ENCODE measurements around the gene OR52I1. TPM values are rescaled to one million over a fixed set of nuclear protein-coding genes. Genes with fewer than 3 reads are reported as not detected.

Gene OR52I1
- total and polyA plus RNA-seq, 9 donors, result 0.06 to 0.16 (median 0.07) TPM; not detected in 6

DNA sequence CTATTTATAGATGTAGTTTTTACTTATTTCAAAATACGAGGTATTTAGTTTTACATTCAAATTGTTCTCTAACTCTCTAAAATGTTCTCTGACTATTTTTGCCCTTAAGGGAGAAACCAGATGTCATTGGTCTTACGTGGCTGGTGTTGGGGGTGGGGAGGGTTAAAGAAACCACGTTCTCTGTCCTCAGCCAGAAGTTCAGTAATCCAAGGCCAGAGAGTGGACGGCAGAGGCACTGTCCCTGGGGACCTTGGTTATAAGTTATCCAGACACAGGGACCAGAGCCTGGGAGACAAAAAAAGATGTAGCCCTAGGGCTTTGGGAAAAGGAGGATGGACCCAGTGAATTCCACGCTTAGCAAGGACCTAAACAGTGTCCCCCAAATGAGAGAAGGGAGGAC lies 49.2 kb downstream of the OR52I1 start:
- no peaks in the 10 kb centered on the region for H3K36me3 ChIP-seq (ENCODE audit: control insufficient read depth, insufficient read depth, low read length)
- 4% methylated on average over 2 of the region's 5 CpGs for WGBS (ENCODE audit: insufficient coverage)
- H3K4me1 ChIP-seq (ENCODE audit: control insufficient read depth, insufficient read depth, low read length), result peaks cover 7% of the 10 kb centered on the region
- H3K27me3 ChIP-seq (ENCODE audit: control insufficient read depth, insufficient read depth, low read length), result no peaks in the 10 kb centered on the region
- H3K9me3 ChIP-seq (replicated peaks; ENCODE audit: control insufficient read depth, low read depth, low read length), result no peaks in the 10 kb centered on the region
- H3K27ac ChIP-seq (ENCODE audit: low read length), result peak overlapping the region; percentile 59
- H3K4me3 ChIP-seq (ENCODE audit: low read length), result no peak overlapping the region
- DNase-seq, result peak; percentile 61

DNA sequence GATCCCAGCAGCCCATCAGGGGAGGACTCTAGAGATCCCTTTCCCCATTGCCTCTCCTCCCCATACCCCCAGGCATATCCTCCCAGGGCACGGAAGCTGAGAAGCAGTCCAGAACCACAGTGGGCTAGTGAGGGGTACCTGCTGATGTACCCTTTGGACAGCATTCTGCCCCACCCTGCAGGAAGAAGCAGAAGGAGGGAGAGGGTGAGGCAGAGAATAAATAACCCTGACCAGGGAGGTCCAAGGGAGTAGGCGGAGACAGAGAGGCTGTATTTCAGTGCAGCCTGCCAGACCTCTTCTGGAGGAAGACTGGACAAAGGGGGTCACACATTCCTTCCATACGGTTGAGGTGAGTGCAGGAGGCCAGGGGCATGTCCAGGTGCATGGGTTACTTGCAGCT lies 49.8 kb downstream of the OR52I1 start, which contains the start of gene OR51E1:
Gene OR51E1, plus strand, starts transcription at position 301 of the 400 bp plus-strand sequence. CDS start 8,545 bp downstream, outside the sequence.
- H3K27ac ChIP-seq (ENCODE audit: low read length), result peak within 1 kb of the TSS; percentile 59
- WGBS (ENCODE audit: insufficient coverage), result 54% methylated on average over 2 of the region's 3 CpGs
- H3K36me3 ChIP-seq (ENCODE audit: control insufficient read depth, insufficient read depth, low read length), result no peaks in the 10 kb centered on the region
- DNase-seq, result no peak
- peaks cover 7% of the 10 kb centered on the region for H3K4me1 ChIP-seq (ENCODE audit: control insufficient read depth, insufficient read depth, low read length)
- H3K4me3 ChIP-seq (ENCODE audit: low read length), result no peak within 1 kb of the TSS
- no peaks in the 10 kb centered on the region for H3K27me3 ChIP-seq (ENCODE audit: control insufficient read depth, insufficient read depth, low read length)
- H3K9me3 ChIP-seq (replicated peaks; ENCODE audit: control insufficient read depth, low read depth, low read length), result no peaks in the 10 kb centered on the region

GRCh38 chr11:4644233-4644632 lies 50.4 kb downstream of the OR52I1 start:
- Histone ChIP-seq H3K4me1 (ENCODE audit: control insufficient read depth, insufficient read depth, low read length) (peaks cover 7% of the 10 kb centered on the region), H3K4me3 (ENCODE audit: low read length) (no peak overlapping the region), H3K27me3 (ENCODE audit: control insufficient read depth, insufficient read depth, low read length) (no peaks in the 10 kb centered on the region), H3K9me3 (replicated peaks; ENCODE audit: control insufficient read depth, low read depth, low read length) (no peaks in the 10 kb centered on the region), H3K36me3 (ENCODE audit: control insufficient read depth, insufficient read depth, low read length) (no peaks in the 10 kb centered on the region), H3K27ac (ENCODE audit: low read length) (no peak overlapping the region)
- DNase-seq, result no peak
- WGBS (ENCODE audit: insufficient coverage), result 100% methylated on average over 1 of the region's 4 CpGs

Other genes starting within 250 kb of the OR52I1 start
- not detected for gene OR52B4, start 225.7 kb upstream of the OR52I1 start, total RNA-seq
- gene OR52B4, start 225.7 kb upstream of the OR52I1 start, polyA plus RNA-seq (ENCODE audit: insufficient read depth in 1 of 8, insufficient read length in 8 of 8, low replicate concordance in 1 of 8), result not detected
- gene TRIM21, start 200.3 kb upstream of the OR52I1 start, total RNA-seq, result 11.8 TPM
- gene TRIM21, start 200.3 kb upstream of the OR52I1 start, polyA plus RNA-seq (ENCODE audit: insufficient read depth in 1 of 8, insufficient read length in 8 of 8, low replicate concordance in 1 of 8), result 10 to 100 TPM in 3 of 8 donors, 1 to 10 TPM in 5; 6.4 to 12.7 (median 8.6) TPM
- gene OR52K2, start 144.7 kb upstream of the OR52I1 start, total RNA-seq, result not detected
- gene OR52K2, start 144.7 kb upstream of the OR52I1 start, polyA plus RNA-seq (ENCODE audit: insufficient read depth in 1 of 8, insufficient read length in 8 of 8, low replicate concordance in 1 of 8), result not detected
- gene OR52K1, start 111.4 kb upstream of the OR52I1 start, total RNA-seq, result not detected
- under 1 TPM; 0.02 to 0.31 (median 0.11) TPM for gene OR52K1, start 111.4 kb upstream of the OR52I1 start, polyA plus RNA-seq (ENCODE audit: insufficient read depth in 1 of 8, insufficient read length in 8 of 8, low replicate concordance in 1 of 8)
- not detected for gene OR52M1, start 48.8 kb upstream of the OR52I1 start, total RNA-seq
- gene OR52M1, start 48.8 kb upstream of the OR52I1 start, polyA plus RNA-seq (ENCODE audit: insufficient read depth in 1 of 8, insufficient read length in 8 of 8, low replicate concordance in 1 of 8), result not detected
- gene OR52I2, start 12.3 kb upstream of the OR52I1 start, total RNA-seq, result not detected
- gene OR52I2, start 12.3 kb upstream of the OR52I1 start, polyA plus RNA-seq (ENCODE audit: insufficient read depth in 1 of 8, insufficient read length in 8 of 8, low replicate concordance in 1 of 8), result under 1 TPM in 1 of 8 donors, not detected in 7; 0.12 TPM
- 8.0 TPM for gene TRIM68, start 14.2 kb downstream of the OR52I1 start, total RNA-seq
- gene TRIM68, start 14.2 kb downstream of the OR52I1 start, polyA plus RNA-seq (ENCODE audit: insufficient read depth in 1 of 8, insufficient read length in 8 of 8, low replicate concordance in 1 of 8), result 10 to 100 TPM in 1 of 8 donors, 1 to 10 TPM in 7; 7.6 to 10.4 (median 8.4) TPM
- gene OR51D1, start 43.4 kb downstream of the OR52I1 start, total RNA-seq, result not detected
- not detected for gene OR51D1, start 43.4 kb downstream of the OR52I1 start, polyA plus RNA-seq (ENCODE audit: insufficient read depth in 1 of 8, insufficient read length in 8 of 8, low replicate concordance in 1 of 8)
- 3.1 TPM for gene OR51E1, start 49.9 kb downstream of the OR52I1 start, total RNA-seq
- gene OR51E1, start 49.9 kb downstream of the OR52I1 start, polyA plus RNA-seq (ENCODE audit: insufficient read depth in 1 of 8, insufficient read length in 8 of 8, low replicate concordance in 1 of 8), result 1 to 10 TPM; 1.4 to 3.2 (median 2.1) TPM
- 0.53 TPM for gene OR51E2, start 103.8 kb downstream of the OR52I1 start, total RNA-seq
- gene OR51E2, start 103.8 kb downstream of the OR52I1 start, polyA plus RNA-seq (ENCODE audit: insufficient read depth in 1 of 8, insufficient read length in 8 of 8, low replicate concordance in 1 of 8), result 1 to 10 TPM in 5 of 8 donors, under 1 TPM in 3; 0.51 to 1.8 (median 1.1) TPM
- not detected for gene MMP26, start 110.7 kb downstream of the OR52I1 start, total RNA-seq
- gene MMP26, start 110.7 kb downstream of the OR52I1 start, polyA plus RNA-seq (ENCODE audit: insufficient read depth in 1 of 8, insufficient read length in 8 of 8, low replicate concordance in 1 of 8), result not detected
- gene OR51F1, start 175.9 kb downstream of the OR52I1 start, total RNA-seq, result not detected
- not detected for gene OR51F1, start 175.9 kb downstream of the OR52I1 start, polyA plus RNA-seq (ENCODE audit: insufficient read depth in 1 of 8, insufficient read length in 8 of 8, low replicate concordance in 1 of 8)
- gene OR52R1, start 210.3 kb downstream of the OR52I1 start, total RNA-seq, result not detected
- gene OR52R1, start 210.3 kb downstream of the OR52I1 start, polyA plus RNA-seq (ENCODE audit: insufficient read depth in 1 of 8, insufficient read length in 8 of 8, low replicate concordance in 1 of 8), result not detected
- gene OR51F2, start 227.3 kb downstream of the OR52I1 start, total RNA-seq, result not detected
- under 1 TPM in 1 of 8 donors, not detected in 7; 0.10 TPM for gene OR51F2, start 227.3 kb downstream of the OR52I1 start, polyA plus RNA-seq (ENCODE audit: insufficient read depth in 1 of 8, insufficient read length in 8 of 8, low replicate concordance in 1 of 8)

Measured in muscle of leg (tissue), 11 donors.